ENCODE results near the gene BCAP31. TPM values are rescaled to one million over a fixed set of nuclear protein-coding genes. Genes with fewer than 3 reads are reported as not detected.

Gene BCAP31
- total and polyA plus RNA-seq, 2 donors (not counting 1 experiment from before 2014, with no cell fraction given) = 94.0 to 133 TPM

GRCh38 chrX:153688506-153688905, 35.7 kb downstream of the BCAP31 start:
- peak overlapping the region; percentile 13 for H3K4me2 ChIP-seq (ENCODE audit: extremely low read depth, insufficient read depth, low read length)

GRCh38 chrX:153688071-153688470, 36.1 kb downstream of the BCAP31 start:
- H3K9me3 ChIP-seq (ENCODE audit: control insufficient read depth, insufficient read depth, low read depth, low read length) = no peaks in the 10 kb centered on the region
- H2AFZ ChIP-seq (ENCODE audit: low read length) = no peak overlapping the region
- H3K4me2 ChIP-seq (ENCODE audit: extremely low read depth, insufficient read depth, low read length) = no peak overlapping the region
- no peaks in the 10 kb centered on the region for H3K27me3 ChIP-seq (ENCODE audit: control insufficient read depth, insufficient read depth, low read length)
- H4K20me1 ChIP-seq (ENCODE audit: control insufficient read depth, extremely low read depth, insufficient read depth, low read length) = no peaks in the 10 kb centered on the region
- no peak for DNase-seq (ENCODE audit: low read depth in 2 of 2)
- no peaks in the 10 kb centered on the region for H3K36me3 ChIP-seq (ENCODE audit: control insufficient read depth, insufficient read depth, low read length)
- H3K4me1 ChIP-seq (ENCODE audit: control insufficient read depth, extremely low read depth, insufficient read depth, low read length) = no peaks in the 10 kb centered on the region
- H3K4me3 ChIP-seq (replicated peaks in 1 of 4; ENCODE audit: control extremely low read depth in 1 of 4, insufficient read depth in 1 of 4, low read depth in 3 of 4, low read length in 4 of 4) = no peak overlapping the region
- TF ChIP-seq EZH2 (IDR thresholded peaks at IDR 0.05; ENCODE audit: low read length, missing control alignments) = no peak
- no peak for TF ChIP-seq CTCF (conservative IDR thresholded peaks at IDR 0.05 in 1 of 2, IDR thresholded peaks at IDR 0.05 in 1 of 2; ENCODE audit: low read depth in 1 of 2, low read length in 2 of 2)
- no peaks in the 10 kb centered on the region for H3K79me2 ChIP-seq (ENCODE audit: control insufficient read depth, insufficient read depth, low read length)
- H3K9ac ChIP-seq (ENCODE audit: insufficient read depth, low read length) = no peak overlapping the region
- no peak overlapping the region for H3K27ac ChIP-seq (ENCODE audit: insufficient read depth, low read length)

More at GRCh38 chrX:153688506-153688905, 35.7 kb downstream of the BCAP31 start:
- Histone ChIP-seq H3K36me3 (ENCODE audit: control insufficient read depth, insufficient read depth, low read length) (no peaks in the 10 kb centered on the region), H3K9ac (ENCODE audit: insufficient read depth, low read length) (no peak overlapping the region), H3K79me2 (ENCODE audit: control insufficient read depth, insufficient read depth, low read length) (no peaks in the 10 kb centered on the region), H3K4me3 (replicated peaks in 1 of 4; ENCODE audit: control extremely low read depth in 1 of 4, insufficient read depth in 1 of 4, low read depth in 3 of 4, low read length in 4 of 4) (peak overlapping the region in 2 of 4 experiments; percentile 17 to 42), H2AFZ (ENCODE audit: low read length) (no peak overlapping the region), H3K27me3 (ENCODE audit: control insufficient read depth, insufficient read depth, low read length) (no peaks in the 10 kb centered on the region), H3K9me3 (ENCODE audit: control insufficient read depth, insufficient read depth, low read depth, low read length) (no peaks in the 10 kb centered on the region), H3K27ac (ENCODE audit: insufficient read depth, low read length) (no peak overlapping the region), H3K4me1 (ENCODE audit: control insufficient read depth, extremely low read depth, insufficient read depth, low read length) (no peaks in the 10 kb centered on the region), H4K20me1 (ENCODE audit: control insufficient read depth, extremely low read depth, insufficient read depth, low read length) (no peaks in the 10 kb centered on the region)
- TF ChIP-seq EZH2 (IDR thresholded peaks at IDR 0.05; ENCODE audit: low read length, missing control alignments) = no peak
- no peak for DNase-seq (ENCODE audit: low read depth in 2 of 2)

- H3K36me3 ChIP-seq (ENCODE audit: control insufficient read depth, insufficient read depth, low read length) = no peaks in the 10 kb centered on the region
- TF ChIP-seq CTCF (conservative IDR thresholded peaks at IDR 0.05 in 1 of 2, IDR thresholded peaks at IDR 0.05 in 1 of 2; ENCODE audit: low read depth in 1 of 2, low read length in 2 of 2) = peak; percentile 11 to 25
- TF ChIP-seq EZH2 (IDR thresholded peaks at IDR 0.05; ENCODE audit: low read length, missing control alignments) = no peak
- DNase-seq (ENCODE audit: low read depth in 2 of 2) = peak; percentile 52 to 53
- H3K4me3 ChIP-seq (replicated peaks in 1 of 4; ENCODE audit: control extremely low read depth in 1 of 4, insufficient read depth in 1 of 4, low read depth in 3 of 4, low read length in 4 of 4) = peak within 1 kb of the TSS in 2 of 4 experiments; percentile 17 to 42
- H3K27me3 ChIP-seq (ENCODE audit: control insufficient read depth, insufficient read depth, low read length) = no peaks in the 10 kb centered on the region
- H3K4me2 ChIP-seq (ENCODE audit: extremely low read depth, insufficient read depth, low read length) = peak within 1 kb of the TSS; percentile 13
- no peaks in the 10 kb centered on the region for H3K4me1 ChIP-seq (ENCODE audit: control insufficient read depth, extremely low read depth, insufficient read depth, low read length)
- H3K79me2 ChIP-seq (ENCODE audit: control insufficient read depth, insufficient read depth, low read length) = no peaks in the 10 kb centered on the region
- H3K9me3 ChIP-seq (ENCODE audit: control insufficient read depth, insufficient read depth, low read depth, low read length) = no peaks in the 10 kb centered on the region
- H3K9ac ChIP-seq (ENCODE audit: insufficient read depth, low read length) = no peak within 1 kb of the TSS
- H3K27ac ChIP-seq (ENCODE audit: insufficient read depth, low read length) = no peak within 1 kb of the TSS
- H4K20me1 ChIP-seq (ENCODE audit: control insufficient read depth, extremely low read depth, insufficient read depth, low read length) = no peaks in the 10 kb centered on the region
- no peak within 1 kb of the TSS for H2AFZ ChIP-seq (ENCODE audit: low read length)
Measured at GRCh38 chrX:153687121-153688039, 36.8 kb downstream of the BCAP31 start, which contains the start of gene SLC6A8. SLC6A8 (plus strand) TSS chrX:153687926; CDS start chrX:153688575, 649 bp downstream.
